Pulmonary artery endothelial cell (primary cell): ENCODE data around the gene ZNF445. TPM values are rescaled to one million over a fixed set of nuclear protein-coding genes. Genes with fewer than 3 reads are reported as not detected.
"Not testable (repeated sequence)": the region's sequence is repeated elsewhere in the genome, so short reads cannot be mapped to it uniquely, and the experiment has no call there.

Experiments used
- DNase-seq: peaks from one replicate; pipeline ENCODE4 v3.0.0-alpha.2; 2011; ENCODE audit warnings: low read depth, low spot score
- total RNA-seq: library from RNA; depleted of rRNA; stranded (reverse); fragments of >200 nt; gene quantifications from 2 replicates; pipeline ENCODE4 v1.2.3, GENCODE V29; 2014

The ZNF445 gene
- total RNA-seq, 1 donor from 2014 or later, result 7.6 TPM

DNA sequence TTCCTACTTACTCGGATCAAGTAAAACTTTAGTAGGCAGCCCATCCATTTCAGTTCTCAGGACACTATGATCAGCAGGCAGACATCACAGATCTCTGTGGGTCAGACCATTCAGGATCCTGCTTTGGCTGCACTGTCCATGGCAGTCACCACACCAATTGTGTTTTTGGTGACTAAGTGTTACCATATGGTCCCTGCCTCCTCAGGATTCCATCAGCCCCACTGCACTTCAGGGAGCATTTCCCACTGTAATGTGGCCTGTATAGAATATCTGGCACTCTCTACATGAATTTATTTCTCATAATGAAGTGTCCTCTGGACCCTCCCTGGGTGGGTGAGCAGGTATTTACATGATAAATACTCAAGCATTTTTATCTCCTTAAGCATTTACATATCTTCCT is 41.3 kb downstream of the ZNF445 start:
- DNase-seq, result no peak

DNA sequence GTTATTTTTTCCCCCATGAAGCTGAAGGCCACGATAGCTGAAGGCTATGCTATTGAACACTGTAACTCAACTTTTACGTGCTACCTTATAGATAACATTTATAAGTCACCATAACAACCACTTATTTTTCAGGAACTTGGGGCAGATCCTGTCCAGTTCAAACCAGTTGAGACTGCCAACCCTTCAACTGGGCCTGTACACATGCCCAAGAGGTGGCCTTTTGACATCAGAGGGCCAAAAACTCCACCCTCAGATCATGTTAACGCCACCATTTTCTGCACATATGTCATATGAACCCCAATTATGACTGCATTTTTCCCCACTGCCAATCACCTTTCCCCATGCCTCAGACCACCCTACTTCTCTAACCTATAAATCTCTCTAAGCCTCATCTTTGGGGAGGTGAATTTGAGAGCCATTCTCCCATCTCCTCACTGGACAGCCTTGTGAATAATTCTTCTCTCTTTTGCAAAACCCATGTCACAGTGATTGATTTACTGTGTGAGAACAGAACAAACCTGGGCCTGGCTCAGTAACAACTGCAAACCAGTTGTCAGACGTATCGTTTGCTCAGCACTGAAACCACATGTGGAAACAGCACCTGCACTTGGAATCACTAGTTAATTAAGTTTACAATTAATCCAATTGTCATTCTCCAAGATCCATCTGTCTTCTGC is 42.5 kb downstream of the ZNF445 start:
- DNase-seq, result no peak

DNA sequence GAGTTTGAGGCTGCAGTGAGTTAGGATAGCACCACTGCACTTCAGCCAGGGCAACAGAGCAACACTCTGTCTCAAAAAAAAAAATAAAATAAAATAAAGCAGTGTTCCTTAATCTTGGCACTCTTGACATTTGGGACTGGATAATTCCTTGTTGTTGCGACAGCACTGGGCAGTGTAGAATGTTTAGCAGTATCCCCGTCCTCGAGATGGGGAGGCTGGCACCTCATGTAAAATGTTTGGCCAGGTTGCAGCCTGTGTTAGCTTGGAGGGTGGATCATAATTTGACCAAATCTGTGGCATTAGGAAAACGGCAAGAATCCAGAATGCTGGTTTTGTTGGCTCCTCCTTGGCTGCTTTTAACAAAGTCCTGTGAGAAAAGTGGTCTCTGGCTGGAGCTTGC is 47.0 kb downstream of the ZNF445 start:
- no peak for DNase-seq

DNA sequence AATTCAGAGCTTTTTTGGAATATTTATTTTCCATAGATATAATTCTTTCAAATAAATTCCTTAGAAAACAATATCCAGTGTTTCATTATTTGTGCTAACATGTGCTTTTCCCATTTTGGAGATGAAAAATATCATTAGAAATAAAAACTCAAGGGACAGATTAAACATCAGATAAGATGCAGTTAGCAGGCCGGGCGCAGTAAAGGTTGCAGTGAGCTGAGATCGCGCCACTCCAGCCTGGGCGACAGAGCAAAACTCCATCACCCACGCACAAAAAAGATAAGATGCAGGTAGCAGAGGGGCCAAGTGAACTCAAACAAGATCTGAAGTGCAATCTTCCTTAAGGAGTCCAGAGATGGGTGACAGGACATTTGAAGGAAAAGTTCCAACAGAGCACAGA is 48.0 kb downstream of the ZNF445 start:
- DNase-seq, result no peak

DNA sequence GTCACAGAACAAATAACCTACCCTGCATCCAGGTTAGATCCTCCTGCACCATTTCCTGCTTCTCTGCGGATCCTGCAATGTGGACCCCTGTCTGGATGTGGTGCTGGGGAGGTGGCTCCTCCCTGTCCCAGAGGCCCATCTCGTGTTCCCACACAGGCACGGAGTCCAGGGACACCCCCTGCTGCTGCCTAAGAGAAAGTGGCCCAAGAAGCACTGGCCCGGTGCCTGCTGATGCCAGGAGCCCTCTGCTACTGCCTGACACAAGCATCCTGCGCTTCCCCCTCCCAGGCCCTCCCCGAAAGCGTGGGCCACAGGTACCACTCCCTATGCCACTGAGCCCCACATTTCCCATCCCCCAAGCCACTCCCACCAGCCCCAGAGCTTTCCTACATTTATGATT is 48.6 kb downstream of the ZNF445 start:
- DNase-seq, result no peak

DNA sequence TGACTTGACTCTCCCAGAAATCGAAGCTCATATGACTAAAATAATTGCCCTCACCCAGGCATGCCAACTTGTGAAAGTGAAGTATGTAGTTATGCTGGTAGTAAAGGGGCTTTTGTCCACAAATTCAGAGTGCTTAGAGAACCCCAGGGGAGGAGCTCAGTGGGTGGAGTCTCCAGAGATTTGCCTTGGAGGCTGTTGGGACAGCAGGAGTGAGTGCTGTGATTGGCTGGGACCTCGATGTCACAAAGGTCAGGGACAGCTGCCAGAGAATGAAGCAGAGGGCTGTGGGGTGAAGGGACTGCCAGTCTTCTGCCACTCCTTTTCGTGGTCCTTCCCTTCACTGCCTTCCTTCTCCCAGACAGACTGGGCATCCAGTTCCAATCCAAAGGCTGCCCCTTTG is 49.8 kb downstream of the ZNF445 start:
- no peak for DNase-seq

DNA sequence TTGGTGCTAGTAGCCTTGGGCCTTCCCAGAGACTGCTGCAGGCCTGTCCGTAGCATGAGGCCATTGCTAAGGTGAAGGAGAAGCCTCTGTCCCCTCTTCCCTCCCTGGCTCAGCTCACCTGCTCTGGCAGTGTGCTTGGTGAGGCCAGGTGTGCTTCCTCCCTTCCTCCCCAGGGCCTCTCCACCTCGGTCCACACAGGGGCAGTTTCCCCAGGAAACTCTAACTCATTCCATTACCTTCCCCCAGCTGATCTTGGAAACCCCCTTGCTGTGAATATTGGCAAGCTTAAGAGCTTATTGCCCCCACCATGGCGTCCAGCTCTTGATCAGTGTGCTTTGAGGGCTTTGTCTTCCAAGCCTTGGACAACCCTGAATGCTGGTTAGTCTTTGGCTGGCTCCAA is 52.7 kb downstream of the ZNF445 start:
- no peak for DNase-seq

DNA sequence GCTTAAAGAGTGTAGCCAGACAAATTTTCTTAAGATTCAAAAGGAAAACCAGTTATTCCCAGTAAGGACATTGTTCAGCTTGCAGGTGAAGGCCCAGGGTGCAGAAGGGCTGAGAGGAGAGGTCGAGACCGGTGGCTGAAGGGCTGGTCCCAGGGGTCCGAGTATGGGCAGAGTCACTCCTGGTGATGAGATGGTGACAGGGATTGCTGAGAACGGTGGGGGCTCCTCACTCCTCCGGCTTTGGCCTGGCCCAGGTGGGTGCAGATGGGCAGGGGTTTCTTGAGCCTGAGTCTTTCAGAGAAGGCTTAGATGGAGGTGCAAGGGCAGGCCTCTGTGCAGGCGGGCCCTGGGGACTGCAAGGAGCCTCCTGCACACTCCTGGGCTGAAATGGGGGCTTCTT is 56.2 kb downstream of the ZNF445 start:
- DNase-seq, result no peak

DNA sequence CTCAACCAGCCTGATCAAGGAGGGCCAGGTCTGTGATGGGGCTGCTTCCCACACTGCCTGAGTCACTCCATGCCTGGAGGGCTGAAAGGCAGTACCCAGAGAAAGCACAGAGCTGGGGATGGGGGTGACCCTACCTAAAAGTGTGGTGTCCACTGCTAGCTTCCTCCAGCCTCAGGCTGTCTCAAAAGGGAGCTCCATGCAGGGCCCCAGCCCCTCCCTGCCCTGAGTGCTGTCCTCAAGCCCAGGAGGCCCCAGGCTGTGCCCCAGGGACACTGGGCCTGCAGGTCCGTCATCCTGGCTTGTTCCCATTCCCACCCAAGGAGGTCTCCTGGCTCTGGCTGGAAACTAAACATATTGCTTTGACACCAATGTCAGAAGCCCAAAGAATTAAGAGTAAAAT is 56.8 kb downstream of the ZNF445 start:
- no peak for DNase-seq

DNA sequence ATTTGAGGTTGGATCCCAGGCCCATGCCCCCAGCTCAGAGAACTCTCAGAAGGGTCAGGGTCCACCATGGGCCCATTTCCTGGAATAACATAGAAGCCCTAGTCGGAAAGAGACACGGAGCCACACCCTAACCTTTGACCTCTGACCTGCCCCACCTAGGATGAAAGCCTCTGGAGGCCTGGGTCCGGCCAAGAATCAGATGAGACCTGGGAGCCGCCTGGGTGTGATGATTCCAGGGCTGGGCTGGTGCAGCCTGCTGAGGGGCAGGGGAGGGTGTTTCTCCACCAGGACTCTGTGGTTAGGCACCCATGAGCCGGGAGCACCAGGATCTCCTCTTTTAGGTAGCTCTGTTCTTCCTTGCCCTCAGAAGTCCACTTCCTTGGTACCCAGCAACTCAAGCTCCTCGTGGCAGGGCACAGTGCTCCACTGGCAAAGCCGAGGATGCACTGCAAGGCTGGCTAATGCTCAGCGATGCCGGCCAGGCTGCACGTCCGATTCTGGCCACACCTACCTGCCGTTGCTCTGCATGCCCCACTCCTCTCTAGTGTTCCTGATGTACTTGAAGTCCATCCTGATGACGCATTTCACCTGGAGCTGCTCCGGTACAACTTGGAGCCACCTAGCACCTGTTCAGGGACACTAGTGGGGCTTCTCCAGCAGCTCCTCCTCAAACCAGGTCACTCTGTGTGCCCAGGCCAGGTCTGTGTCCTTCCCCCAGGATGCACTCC is 57.4 kb downstream of the ZNF445 start:
- no peak for DNase-seq

DNA sequence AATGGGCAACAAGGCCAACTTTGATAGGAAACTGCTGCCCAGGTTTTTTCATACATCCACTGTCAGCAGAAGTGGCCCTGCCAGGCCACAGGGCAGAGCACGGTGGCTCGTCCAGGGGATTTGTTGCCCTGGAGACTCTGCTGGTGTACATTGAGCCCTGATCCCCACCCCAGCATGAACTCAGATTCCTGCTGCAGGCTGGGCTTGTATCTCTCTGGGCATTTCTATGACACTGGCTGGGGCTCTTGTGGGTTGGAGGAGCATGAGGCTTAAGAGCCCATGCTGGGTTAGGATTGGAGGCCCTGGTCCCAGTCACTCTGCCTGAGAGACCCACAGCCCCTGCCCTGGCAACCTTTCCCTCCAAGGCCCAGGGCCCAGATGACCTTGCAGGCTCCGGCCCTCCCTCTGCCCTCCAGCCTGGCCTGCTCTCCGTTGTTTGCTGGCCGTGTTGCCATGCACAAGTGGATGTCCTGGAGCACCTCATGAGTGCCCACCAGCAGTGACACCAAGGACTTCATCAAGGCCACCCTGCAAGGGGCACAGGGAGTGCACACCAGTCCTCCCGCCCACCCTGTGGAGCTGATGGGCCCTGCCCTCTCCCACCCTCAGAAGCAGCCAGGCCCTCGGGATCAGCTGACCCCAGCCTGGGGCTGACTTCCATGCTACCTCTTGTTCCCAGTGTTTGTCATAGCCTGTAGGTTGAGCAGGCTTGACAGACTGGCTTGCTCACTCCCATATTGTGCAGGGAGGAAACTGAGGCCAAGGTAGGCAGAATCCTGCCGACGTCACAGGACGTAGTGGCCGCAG is 58.2 kb downstream of the ZNF445 start:
- DNase-seq, result no peak

DNA sequence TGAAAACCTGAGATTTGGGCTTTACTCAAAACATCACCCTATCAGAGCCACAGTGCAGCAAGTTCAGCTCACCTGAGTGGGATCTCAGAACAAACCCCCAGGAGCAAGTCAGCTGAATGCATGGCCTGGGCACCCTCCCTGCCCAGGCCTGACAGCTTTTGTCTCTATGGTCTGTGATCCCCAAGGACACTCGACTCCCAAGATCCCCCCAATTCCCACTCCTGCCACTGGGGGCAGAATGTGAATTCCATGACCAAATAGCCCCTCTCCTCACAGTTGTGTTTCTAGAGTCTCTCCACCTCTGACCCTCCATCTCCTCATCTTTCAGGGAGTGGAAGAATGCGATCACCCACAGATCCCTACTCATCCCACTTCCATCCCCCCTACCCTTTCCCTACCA is 58.9 kb downstream of the ZNF445 start:
- DNase-seq, result no peak

DNA sequence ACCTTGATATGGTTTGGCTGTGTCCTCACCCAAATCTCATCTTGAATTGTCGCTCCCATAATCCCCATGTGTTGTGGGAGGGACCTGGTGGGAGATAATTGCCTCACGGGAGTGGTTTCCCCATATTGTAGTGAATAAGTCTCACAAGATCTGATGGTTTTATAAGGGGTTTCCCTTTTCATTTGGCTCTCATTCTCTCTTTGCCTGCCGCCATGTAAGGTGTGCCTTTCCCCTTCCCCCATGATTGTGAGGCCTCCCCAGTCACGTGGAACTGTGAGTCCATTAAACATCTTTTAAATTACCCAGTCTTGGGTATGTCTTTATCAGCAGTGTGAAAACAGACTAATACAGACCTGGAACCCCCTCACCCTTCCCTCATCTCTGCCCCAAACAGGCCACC is 59.4 kb downstream of the ZNF445 start:
- DNase-seq, result not testable (repeated sequence)

DNA sequence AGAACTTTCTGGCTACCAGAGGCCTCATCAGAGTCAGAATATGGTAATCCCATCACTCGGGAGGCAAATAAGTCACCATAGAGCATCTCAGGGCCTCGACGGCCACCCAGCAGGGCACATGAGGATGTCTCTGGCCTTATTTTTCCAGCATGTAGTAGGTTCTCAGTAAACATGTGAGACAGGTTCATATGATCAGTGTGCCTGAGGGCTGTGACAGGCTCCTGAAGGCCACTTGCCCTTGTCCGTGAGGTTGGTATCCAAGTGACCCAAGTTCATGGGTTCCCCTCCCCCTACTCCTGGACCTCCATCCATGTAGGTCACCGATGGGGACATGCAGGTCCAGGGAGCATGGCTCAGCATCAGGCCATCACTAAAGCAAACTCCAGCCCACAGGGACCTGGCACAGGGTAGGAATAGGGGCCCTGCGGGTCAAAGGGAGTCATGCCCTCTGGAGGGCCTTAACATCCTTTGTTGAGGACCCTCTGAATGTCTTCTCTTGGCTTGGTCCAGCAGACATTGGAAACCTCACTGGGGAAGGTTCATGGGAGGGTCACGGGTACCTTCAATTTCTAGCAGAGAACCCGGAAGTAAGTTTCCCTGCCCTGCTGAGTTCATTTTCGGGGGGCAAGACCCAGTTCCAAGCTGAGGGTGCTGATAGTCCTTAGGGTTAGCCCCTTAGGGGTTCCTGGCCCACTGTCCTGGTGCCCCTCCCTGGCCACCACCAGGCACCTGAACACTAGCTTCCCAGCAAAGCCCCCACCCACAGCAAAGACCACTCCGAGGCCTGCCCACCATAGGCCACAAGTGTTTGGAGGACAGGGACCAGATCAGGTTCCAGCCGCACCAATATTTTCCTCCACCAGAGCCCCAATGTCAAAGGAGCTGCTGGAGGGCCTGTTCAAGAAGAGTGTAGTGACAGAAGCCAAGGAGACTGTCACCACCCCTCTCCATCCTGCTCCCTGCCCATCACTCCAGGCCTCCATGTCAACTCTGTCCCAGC is 61.1 kb downstream of the ZNF445 start:
- no peak for DNase-seq

DNA sequence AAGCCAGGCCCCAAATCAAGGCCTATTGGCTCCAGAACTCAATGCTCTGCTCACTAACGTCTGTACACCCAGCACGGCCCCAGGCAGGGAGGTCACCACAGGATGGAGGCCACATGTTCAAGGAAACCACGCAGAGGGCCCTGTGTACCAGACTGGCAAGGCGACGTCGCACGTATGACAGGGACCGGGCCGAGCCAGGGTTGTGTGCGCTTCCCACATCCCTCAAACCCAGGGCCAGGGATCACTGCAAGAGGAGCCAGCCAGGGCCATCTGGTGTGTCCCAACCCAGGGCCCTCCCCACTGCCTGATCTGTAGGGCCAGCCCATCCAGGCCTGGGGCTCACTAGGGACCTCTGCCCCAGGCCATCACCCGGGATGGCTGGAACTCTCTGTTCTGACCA is 62.0 kb downstream of the ZNF445 start:
- no peak for DNase-seq

DNA sequence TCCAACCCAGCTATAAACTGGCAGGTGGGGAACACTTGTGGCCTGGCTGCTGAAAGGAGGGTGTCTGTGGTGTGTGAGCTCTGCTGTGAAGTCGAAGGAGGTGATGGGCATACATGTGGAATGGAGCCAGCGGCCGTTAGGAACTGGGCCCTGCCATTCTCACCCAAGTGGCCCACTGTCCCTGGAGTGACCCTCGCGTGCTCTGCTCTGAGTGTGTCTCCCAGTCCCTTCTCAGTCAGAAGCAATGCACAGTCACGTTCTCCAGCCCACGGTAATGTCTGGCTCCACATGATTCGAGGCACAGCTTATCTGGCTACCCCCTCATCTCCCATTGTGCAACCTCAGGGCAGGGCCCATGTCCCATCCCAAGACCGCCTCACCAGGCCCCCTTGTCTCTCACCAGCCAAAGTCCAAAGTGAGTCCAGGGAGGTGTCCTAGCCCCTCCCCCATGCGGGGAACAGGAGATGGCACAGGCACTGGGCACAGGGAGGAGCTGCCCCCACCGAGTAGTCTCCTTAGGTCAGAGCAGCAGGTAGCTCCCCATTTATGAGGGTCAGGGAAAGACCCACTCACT is 62.9 kb downstream of the ZNF445 start:
- DNase-seq, result no peak

DNA sequence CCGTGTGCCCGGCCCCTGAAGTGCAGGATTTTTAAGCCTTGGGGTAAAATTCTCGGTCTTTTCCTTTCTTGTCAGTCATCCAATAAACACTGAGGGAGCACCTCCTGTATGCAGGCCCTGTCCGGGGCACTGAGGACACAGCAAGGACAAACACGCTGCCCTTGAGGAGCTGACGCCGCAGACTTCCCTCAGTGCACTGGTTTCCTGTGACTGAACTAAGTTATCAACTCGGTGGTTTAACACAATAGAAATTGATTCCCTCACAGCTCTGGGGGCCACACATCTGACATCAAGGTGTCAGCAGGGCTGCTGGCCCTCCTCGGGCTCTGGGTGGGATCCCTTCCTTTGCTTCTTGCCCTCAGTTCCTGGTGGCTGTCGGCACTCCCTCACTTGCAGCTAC is 65.1 kb downstream of the ZNF445 start:
- no peak for DNase-seq

DNA sequence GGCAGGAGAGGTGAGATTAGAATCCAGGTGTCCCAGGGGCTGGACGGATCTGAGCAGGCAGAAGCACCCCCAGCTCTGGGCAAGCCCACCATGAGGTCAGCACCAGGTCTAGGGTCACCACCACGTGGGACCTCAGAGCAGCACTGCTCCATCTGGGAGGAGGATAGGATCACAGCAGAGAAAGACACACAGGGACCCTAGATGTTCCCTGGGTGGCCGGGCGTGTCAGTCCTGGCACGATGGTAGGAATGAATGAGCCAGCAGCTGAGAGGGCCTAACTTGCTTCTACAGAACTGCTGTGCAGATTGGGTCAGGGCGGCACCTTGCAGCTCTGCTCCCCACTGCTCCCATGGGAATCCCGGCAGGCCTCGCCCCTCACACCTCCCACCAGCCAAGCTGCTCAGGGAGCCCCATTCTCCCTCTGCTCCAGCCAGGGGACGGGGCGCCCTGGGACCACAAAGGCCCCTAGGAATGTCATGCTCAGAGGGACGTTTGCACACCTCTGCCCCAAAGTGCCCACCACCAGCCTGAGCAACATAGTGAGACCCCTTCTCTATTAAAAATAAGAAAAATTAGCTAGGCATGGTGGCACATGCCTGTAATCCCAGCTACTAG is 66.3 kb downstream of the ZNF445 start:
- DNase-seq, result no peak

DNA sequence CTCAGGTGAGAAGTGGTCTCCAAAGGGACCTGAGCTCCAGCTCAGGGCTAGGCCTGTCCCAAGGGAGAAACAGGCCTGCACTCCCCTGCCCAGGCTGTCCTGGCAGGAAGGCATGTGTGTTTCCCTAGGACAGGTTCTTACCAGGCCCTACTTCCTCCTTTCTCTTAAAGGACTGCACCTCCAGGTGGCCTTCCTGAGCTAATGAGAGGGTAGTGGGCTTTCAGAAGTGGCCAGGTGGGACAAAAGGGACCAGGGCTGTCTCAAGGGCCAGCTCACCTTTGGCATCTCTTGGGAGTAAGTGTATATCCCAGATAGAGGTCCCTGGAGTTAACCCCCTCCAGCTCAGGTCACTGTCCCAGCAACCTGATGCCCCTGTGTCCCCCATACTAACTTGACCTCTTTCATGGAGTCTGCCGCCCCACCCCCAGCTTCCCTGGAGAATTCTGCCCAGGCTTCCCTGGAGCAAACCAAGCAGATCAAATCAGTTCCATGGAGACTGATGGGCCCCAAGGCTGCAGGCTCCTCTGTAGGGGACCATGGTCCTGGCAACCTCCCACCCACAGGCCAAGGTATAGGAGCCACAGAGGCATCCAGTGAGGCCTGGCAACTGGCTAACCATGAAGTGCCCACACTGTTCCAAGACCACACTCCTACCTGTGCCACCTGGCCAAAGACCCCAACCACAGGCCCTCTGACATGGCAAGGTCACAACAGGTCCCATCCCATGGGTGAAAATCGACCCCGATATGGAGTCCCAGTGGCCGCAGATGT is 67.6 kb downstream of the ZNF445 start:
- DNase-seq, result no peak

DNA sequence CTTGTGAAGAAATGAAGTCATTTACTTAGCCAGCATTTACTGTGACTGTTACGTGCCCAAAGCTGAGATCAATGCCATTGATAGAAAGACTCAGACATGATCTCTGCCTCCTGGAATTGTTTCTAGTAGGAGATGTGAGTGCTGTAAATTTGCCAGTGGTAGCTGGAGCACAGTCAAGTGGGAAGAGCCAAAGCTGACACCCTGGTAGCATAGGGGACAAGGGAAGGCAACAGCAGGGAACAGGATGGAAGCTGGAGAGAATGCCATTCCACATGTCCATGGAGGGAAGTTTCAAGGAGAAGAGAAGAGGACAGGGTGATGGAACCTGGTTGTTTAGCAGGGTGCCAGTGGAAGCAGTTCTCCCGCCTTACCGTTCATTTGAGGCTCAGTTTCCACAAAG is 74.9 kb downstream of the ZNF445 start:
- no peak for DNase-seq
